Motor neuron (in vitro differentiated cells): Measurements from ENCODE around the gene BAMBI. TPM values are rescaled to one million over a fixed set of nuclear protein-coding genes. Genes with fewer than 3 reads are reported as not detected.
A peak's percentile ranks its signal among the peaks of the same experiment; 100 is the strongest.

Experiments
- ATAC-seq, 8 experiments: fragments of 200-7000 bp; cut with Tn5 transposase; replicated peaks in 6 of 8; 2 replicates each; pipeline ENCODE4 v1.8.0; 2021; ENCODE audit warnings: mild to moderate bottlenecking in 8 of 8, moderate library complexity in 8 of 8
- H3K27ac ChIP-seq, 2 donors: fragments of 250-450 bp; sonication (Bioruptor Pico); 2 replicates each; pipeline ENCODE4 v1.9.0; 2021; ENCODE audit warnings: antibody characterized with exemption in 2 of 2, mild to moderate bottlenecking in 2 of 2, moderate library complexity in 1 of 2
- H3K4me1 ChIP-seq, 2 donors: fragments of 250-450 bp; sonication (Bioruptor Pico); replicated peaks in 1 of 2; 2 replicates each; pipeline ENCODE4 v1.6.1; 2021; ENCODE audit warnings: antibody characterized with exemption in 2 of 2, mild to moderate bottlenecking in 2 of 2, moderate library complexity in 1 of 2
- H3K4me3 ChIP-seq, 5 donors: fragments of 250-450 bp; sonication (Bioruptor Pico); 2 replicates each; pipeline ENCODE4 v1.9.0; 2021; ENCODE audit warnings: antibody characterized with exemption in 5 of 5, mild to moderate bottlenecking in 5 of 5, moderate library complexity in 4 of 5
- WGBS, 10 experiments: fragments of 450-650 bp; shearing (Covaris generic); methylation state at CpG; one replicate each; pipeline ENCODE4 v1.0.0; 2022; 5-methylcytosine and 5-hydroxymethylcytosine counted together
- in situ Hi-C, 9 experiments: fragments of 400-800 bp; cut with MboI; loops; one replicate each; pipeline ENCODE4 v1.15.0; 2021; ENCODE audit warnings: low sequenced_read_pairs in 9 of 9, low pct_unique_long_range_greater_than_20kb in 2 of 9; ENCODE audit not compliant: unreplicated experiment in 9 of 9
- total RNA-seq, 8 experiments: library from RNA; unstranded; fragments of 300-600 nt; gene quantifications; 2 replicates each; pipeline versions ENCODE4 v1.2.3 to v1.2.4, GENCODE V29; 2022

The BAMBI gene
- total RNA-seq, 8 experiments from 2014 or later = 0.97 to 47.8 (median 8.1) TPM

DNA sequence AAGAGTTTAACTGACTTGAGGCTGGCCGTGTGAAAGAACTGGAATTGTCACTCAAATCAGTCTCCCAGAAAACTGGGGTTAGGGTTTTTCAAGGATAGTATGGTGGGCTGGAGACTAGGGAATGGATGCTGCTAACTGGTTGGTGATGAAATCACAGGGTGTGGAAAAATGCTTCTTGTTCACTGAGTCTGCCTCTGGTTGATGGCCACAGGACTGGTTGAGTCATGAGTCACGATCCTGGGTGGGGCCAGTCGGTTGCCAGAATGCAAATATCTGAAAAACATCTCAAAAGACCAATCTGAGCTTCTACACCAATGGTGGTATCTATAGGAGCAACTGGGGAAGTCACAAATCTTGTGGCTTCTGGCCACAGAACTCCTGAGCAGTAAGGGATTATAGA is 16.3 kb upstream of the BAMBI start:
- peak in 3 of 8 experiments; percentile 64 to 92 (median 91) for ATAC-seq
- no peak overlapping the region for H3K4me3 ChIP-seq
- in situ Hi-C loops = loop anchor here (10.0 to 25.0 kb wide), 3 partner anchors 324 to 651 kb away; no protein-coding TSS in a partner anchor
- peaks cover 0 to 3% of the 10 kb centered on the region in 2 donors for H3K4me1 ChIP-seq
- no peak overlapping the region for H3K27ac ChIP-seq
- WGBS, 10 experiments = 0 to 80% (median 30%) methylated on average over 1 to 3 of the region's 3 CpGs; no CpG with 5 or more reads in 5 of the 10 experiments

DNA sequence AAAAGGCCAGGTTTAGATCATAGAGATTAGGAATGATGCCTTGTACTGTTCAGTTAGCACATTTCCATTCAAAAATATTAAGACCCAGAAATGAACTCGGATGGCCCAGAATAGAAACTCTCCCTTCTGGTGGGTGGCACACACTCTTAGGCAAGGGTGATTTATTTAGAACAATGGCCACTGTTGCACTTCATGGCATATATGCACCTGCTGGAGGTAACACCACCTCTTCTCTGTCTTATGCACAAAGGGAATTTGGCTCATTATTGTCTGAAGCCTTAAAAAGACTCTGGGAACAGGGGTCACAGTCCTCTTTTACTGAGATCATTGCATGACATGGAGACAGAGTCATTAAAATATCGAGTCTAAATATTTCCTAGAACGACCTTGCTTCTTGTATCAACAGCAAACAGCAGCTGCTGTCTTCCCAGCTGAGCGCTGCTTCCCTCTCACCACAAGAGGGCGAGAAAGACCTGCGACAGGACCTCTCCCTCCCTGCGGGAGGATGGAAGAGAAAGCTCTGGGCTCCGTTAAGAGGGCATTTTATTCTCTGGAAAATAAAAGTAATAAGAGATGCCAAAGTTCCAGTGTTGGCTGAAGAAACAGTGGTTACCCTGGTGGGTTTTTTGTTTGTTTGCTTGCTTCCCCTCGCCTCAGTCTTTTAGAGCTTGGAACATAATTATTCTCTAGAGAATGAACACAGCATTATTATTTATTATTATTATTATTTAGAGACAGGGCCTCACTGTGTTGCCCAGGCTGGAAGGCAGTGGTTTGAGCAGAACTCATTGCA is 13.5 kb upstream of the BAMBI start:
- no peak overlapping the region for H3K4me3 ChIP-seq
- WGBS, 10 experiments = 0 to 71% (median 5%) methylated on average over 1 to 8 of the region's 9 CpGs
- H3K27ac ChIP-seq = no peak overlapping the region
- in situ Hi-C loops = loop anchor here (10.0 to 25.0 kb wide), 3 partner anchors 321 to 649 kb away; no protein-coding TSS in a partner anchor
- peaks cover 0 to 5% of the 10 kb centered on the region in 2 donors for H3K4me1 ChIP-seq
- peak; percentile 48 to 80 (median 69) for ATAC-seq

DNA sequence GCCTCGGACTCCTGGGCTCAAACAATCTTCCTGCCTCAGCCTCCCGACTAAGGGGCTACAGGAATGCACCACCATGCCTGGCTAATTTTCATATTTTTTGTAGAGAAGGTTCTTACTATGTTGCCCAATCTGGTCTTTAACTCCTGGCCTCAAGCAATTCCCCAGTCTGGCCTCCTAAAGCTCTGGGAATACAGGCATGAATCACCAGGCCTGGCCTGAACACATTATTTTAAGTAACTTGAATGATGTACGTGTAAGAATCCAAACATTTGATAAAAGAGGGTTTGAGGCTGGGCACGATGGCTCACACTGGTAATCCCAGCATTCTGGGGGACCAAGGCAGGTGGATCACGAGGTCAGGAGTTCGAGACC is 13.0 kb upstream of the BAMBI start:
- Histone ChIP-seq H3K4me1 (peaks cover 0 to 5% of the 10 kb centered on the region in 2 donors), H3K27ac (no peak overlapping the region), H3K4me3 (no peak overlapping the region)
- in situ Hi-C loops = loop anchor here (10.0 to 25.0 kb wide), 3 partner anchors 320 to 648 kb away; no protein-coding TSS in a partner anchor
- 0 to 92% (median 54%) methylated on average over 1 to 6 of the region's 6 CpGs; no CpG with 5 or more reads in 1 of the 10 experiments for WGBS, 10 experiments
- ATAC-seq = no peak

DNA sequence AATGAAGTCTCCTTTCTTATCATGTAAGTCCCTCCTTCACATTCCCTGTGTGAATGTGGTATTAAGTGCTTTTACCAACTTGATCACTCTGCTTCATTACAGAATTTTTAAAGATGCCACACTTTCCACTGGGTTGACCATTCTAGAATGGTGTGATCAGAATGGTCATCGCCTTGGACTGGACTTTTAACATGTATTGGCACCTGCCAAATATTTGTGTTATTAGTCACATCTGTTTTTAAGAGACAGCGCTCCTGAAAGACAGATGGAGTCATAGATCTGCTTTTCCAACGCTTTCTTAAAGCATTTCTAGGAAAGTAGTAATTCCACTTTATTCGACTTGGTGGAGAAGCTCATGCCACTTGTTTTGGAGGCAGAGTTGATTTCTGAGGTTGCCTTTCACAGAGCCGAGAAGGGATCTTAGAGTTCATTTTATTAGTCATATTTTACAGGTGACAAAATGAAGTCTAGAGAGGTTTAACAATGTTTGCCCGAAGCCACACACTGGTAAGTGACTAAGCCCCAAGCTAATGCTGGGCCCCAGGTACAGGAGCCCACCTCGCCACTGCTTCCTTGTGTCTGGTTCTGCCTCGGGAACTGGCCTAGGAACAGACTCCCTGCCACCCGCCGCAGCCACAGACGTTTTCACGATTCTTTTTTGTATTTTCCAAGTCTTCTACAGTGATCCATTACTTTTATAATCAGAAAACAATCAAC is 10.4 kb upstream of the BAMBI start:
- H3K27ac ChIP-seq = no peak overlapping the region
- in situ Hi-C loops = loop anchor here (10.0 to 25.0 kb wide), 3 partner anchors 318 to 645 kb away; no protein-coding TSS in a partner anchor
- peaks cover 0 to 5% of the 10 kb centered on the region in 2 donors for H3K4me1 ChIP-seq
- 48 to 94% (median 85%) methylated on average over 1 to 11 of the region's 12 CpGs for WGBS, 10 experiments
- no peak for ATAC-seq
- no peak overlapping the region for H3K4me3 ChIP-seq

DNA sequence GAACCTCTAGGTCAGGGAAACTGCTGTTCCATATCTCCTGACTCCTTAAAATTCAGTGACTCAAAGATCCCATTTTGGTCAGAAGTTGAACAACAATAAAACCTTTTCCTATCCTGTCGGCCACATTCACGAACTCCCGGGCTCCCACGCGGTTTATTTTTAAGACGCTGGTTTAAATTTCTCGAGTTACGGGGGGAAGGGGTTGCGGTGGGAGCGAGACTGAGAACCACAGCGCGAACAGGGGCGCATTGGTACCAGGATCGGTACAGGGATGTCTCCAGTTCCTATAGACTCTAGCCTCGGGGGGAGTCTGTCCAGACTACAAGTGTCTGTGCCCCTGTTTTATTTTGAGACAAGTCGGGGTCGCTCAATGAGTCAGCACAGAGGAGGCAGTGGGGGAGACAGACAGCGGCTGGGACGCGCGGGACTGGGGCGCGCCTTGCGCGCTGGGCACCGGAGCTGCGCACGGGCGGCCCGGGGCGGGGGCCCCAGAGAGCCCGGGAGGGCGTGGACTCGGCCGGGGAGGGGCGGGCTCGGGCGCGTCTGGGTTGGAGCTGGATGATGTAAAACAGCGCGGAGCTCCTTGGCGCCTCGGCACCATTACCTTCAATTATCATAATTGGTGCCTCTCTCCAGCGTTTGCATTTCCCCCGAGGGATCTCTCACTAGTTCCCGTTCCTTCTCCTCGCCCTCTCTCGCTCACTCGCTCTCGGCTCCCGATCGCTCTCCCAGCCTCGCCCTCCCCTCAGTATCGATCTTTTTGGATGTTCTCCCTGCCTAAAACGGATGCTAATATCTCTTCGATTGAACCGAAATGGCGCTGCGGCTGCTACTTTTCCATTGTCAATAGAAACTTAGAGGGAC is 8.7 kb upstream of the BAMBI start:
- Histone ChIP-seq H3K4me1 (peaks cover 0 to 4% of the 10 kb centered on the region in 2 donors), H3K27ac (no peak overlapping the region), H3K4me3 (peak overlapping the region; percentile 31 to 47 (median 39))
- 0 to 10% (median 3%) methylated on average over 1 to 26 of the region's 59 CpGs; no CpG with 5 or more reads in 1 of the 10 experiments for WGBS, 10 experiments
- in situ Hi-C loops = loop anchor here (10.0 to 25.0 kb wide), 3 partner anchors 316 to 644 kb away; no protein-coding TSS in a partner anchor
- peak; percentile 93 to 98 (median 95) for ATAC-seq

DNA sequence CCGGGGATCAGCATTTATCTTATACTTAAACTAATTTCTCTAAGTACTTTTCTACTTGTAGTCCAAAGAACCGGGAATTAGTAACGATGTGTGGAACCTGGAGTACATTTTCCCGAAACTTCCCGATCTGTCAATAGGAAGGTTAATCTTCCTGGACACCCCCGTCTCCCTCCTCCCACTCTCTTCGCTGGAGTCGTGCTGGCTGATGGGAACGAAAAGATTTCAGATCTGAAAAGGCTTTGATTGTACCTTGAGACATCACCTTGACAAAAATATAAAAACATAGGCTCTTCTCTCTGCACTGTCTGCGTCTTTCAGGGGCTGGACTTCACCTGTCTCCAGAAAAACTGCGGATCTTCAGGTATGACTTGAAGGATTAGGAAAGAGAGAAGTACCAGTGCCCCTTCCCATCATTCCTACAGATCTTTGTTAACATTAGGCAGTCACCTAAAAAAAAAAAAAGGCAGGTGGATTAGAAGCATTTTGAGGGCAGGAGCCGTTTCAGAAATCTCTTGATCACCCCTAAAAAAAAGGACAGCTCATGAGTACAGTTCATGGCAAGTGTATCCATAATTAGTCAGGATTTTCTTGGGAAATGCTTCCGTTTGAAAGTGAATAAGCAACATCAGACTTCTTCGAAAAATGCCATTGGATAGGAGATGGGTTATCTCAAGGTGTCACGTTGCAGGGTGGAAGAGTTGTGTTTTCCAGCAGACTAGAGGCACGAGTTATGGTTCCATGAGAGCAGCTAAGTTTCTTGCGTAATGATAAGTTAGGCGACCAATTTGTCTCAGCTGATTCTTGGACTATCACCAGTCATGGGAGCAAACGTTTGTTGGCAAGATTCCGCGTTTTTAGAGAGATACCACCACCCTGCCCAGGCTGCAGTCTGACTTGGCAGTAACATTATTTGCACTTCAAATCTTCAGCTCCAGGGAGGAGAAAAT is 7.8 kb upstream of the BAMBI start:
- ATAC-seq = no peak
- no peak overlapping the region for H3K27ac ChIP-seq
- in situ Hi-C loops = loop anchor here (10.0 to 25.0 kb wide), 3 partner anchors 315 to 643 kb away; no protein-coding TSS in a partner anchor
- WGBS, 10 experiments = 20 to 97% (median 58%) methylated on average over 3 to 15 of the region's 21 CpGs
- peaks cover 0 to 2% of the 10 kb centered on the region in 2 donors for H3K4me1 ChIP-seq
- peak overlapping the region; percentile 31 to 47 (median 39) for H3K4me3 ChIP-seq

DNA sequence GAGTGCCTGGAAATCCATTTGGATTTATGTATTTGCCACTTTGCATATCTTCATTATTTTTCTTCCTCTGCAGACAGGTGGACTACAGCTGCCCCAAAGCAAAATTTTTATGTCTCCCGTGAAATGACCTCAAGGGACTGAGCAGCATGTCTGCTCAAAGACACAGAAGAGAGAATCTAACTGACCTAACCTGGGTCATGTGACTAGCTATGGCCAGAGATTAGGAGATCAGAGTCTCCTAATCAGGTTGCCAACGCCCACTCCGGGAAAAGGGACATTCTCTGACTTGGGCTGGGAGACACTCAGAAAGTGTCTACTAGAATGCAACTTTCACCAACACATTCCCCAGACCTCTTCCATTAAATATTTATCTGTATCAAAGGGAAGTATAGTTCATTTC is 2.5 kb upstream of the BAMBI start:
- H3K4me3 ChIP-seq = no peak overlapping the region
- WGBS, 10 experiments = 50 to 100% (median 83%) methylated on average over 1 to 3 of the region's 3 CpGs; no CpG with 5 or more reads in 7 of the 10 experiments
- H3K27ac ChIP-seq = no peak overlapping the region
- H3K4me1 ChIP-seq = peaks cover 0 to 4% of the 10 kb centered on the region in 2 donors
- in situ Hi-C loops = loop anchor here in 4 of 9 experiments (25.0 kb wide), 3 partner anchors 313 to 638 kb away; no protein-coding TSS in a partner anchor
- no peak for ATAC-seq

DNA sequence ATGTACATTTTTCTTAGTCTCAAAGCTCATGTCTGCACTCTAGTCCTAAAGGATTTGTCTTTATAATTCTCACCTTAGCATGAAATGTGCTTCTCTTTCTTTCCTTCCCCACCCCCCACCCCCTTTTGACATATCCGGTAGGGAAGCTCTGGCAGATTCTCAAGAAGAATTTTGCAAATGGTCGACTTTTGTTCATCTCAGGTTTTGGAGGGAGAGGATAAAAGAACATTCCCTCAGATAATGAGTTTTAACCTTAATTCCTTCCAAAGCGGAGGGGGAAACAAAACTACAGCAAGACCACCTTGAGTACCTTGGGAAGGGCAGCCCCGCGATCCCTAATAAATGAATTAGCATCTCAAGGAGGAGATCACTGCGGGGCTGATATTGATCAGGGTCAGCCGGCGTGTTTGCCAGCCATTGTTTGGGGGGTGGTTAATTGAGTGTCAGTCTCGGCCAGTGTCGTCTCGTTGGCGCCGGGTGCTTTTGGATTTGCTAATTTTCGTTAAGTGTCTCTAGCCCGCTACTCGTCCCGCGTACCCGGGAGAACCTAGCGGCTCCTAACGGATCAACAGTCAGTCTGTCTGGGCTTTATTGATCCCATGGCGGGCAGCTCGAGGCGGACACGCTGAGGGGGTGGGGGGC is 874 bp upstream of the BAMBI start:
- in situ Hi-C loops = loop anchor here in 2 of 9 experiments (25.0 kb wide), 2 partner anchors 311 to 436 kb away; no protein-coding TSS in a partner anchor
- Histone ChIP-seq H3K4me3 (peak overlapping the region; percentile 69 to 84 (median 76)), H3K27ac (peak overlapping the region in 1 of 2 donors; percentile 56), H3K4me1 (peaks cover 8 to 21% of the 10 kb centered on the region in 2 donors)
- 0 to 24% (median 1%) methylated on average over 1 to 20 of the region's 25 CpGs for WGBS, 10 experiments
- peak in 3 of 8 experiments; percentile 6 to 16 (median 8) for ATAC-seq

DNA sequence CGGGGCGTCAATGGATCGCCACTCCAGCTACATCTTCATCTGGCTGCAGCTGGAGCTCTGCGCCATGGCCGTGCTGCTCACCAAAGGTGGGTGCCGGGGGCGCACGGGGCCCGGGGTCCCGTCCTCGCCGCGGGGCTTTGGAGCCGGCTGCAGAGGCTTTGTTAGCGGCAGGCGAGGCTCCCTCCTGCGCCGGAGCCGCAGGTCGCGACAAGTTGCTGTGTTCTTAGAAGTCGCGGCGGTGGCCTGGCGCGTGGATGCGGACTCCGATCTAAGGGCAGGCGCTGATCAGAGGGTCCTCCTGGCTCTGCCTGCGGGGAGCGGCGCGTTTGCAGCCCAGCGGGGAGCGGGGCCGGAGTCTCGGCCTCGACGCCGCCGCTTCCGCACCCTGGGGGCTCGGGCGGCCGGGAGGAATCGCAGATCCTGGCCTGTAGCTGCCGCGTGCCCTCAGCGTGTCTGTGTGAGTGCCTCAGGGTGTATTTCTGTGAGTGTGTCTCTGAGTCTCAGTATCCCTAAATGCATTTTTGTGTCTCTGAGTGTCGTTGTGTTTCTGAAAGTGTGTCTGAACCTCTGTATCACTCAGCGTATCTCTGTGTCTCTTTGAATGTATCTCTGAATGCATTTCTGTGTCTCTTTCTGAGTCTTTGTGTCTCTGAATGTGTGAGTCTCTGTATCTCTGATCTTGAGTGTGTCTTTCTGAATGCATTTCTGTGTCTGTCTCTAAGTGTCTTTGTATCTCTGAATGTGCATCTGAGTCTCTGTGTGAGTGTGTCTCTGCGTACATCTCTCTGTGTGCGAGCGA is 766 bp downstream of the BAMBI start:
- in situ Hi-C loops = loop anchor here in 2 of 9 experiments (25.0 kb wide), 2 partner anchors 309 to 434 kb away; no protein-coding TSS in a partner anchor
- Histone ChIP-seq H3K27ac (peak overlapping the region in 1 of 2 donors; percentile 52), H3K4me3 (peak overlapping the region; percentile 69 to 84 (median 76)), H3K4me1 (peaks cover 17 to 26% of the 10 kb centered on the region in 2 donors)
- ATAC-seq = peak in 7 of 8 experiments; percentile 2 to 5 (median 3)
- 0 to 33% (median 17%) methylated on average over 1 to 3 of the region's 54 CpGs; no CpG with 5 or more reads in 5 of the 10 experiments for WGBS, 10 experiments

DNA sequence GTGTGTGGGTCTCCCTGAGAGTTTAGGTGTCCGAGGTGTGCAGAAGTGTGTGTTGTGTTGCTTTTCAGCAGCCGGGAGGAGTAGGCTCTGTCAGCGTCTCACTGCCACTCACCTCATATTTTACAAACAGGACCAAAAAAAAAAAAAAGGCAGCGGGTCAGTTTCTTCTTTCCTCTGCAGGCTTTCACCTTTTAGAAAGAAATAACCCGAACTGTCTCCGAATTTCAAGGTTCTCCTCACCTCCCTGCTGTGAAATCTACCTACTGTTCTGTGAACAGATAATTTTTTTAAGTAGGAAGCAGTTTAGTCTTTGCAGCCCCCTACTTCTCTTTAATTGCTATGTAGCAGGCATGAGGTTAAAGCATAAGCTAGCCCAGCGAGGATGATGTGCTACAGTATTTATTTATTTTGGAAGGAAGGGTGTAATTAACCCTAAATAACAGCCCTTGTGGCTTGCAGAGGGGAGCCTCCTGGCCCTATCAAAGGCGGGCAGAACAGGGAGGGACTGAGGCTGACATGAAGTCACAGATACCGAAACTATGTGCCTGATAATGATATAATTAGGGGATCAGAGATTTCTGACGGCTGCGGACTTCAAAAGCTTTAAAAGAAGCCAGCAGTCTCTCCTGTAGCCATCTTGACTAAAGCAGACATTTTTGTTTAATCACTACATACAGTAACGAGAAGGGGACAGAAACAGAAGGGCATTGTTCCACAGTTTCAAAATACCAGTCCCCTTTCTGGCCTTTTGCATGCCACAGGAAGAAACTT is 1.6 kb downstream of the BAMBI start:
- Histone ChIP-seq H3K4me1 (peaks cover 17 to 26% of the 10 kb centered on the region in 2 donors), H3K27ac (no peak overlapping the region), H3K4me3 (peak overlapping the region; percentile 69 to 84 (median 76))
- ATAC-seq = no peak
- WGBS, 10 experiments = 0 to 88% (median 0%) methylated on average over 1 to 8 of the region's 12 CpGs; no CpG with 5 or more reads in 1 of the 10 experiments
- in situ Hi-C loops = loop anchor here in 2 of 9 experiments (25.0 kb wide), 2 partner anchors 308 to 433 kb away; no protein-coding TSS in a partner anchor
